Nephron progenitor cell (in vitro differentiated cells): ENCODE data around the gene CGREF1.

ENCODE experiments used
- DNase-seq: peaks from one replicate; pipeline ENCODE4 v3.0.0; 2021
- H3K27ac Mint-ChIP-seq: 2 replicates; pipeline ENCODE4 v1.8.0; 2021; ENCODE audit warnings: mild to moderate bottlenecking, moderate library complexity, mixed read lengths
- H3K27me3 Mint-ChIP-seq: 2 replicates; pipeline ENCODE4 v1.8.0; 2021; ENCODE audit warnings: mild to moderate bottlenecking, low read depth, mixed read lengths; ENCODE audit not compliant: poor library complexity
- H3K36me3 Mint-ChIP-seq: 2 replicates; pipeline ENCODE4 v1.8.0; 2021; ENCODE audit warnings: low read depth, mixed read lengths
- H3K4me1 Mint-ChIP-seq: 2 replicates; pipeline ENCODE4 v1.8.0; 2021; ENCODE audit warnings: mixed read lengths
- H3K4me3 Mint-ChIP-seq: 2 replicates; pipeline ENCODE4 v1.8.0; 2021; ENCODE audit warnings: mild to moderate bottlenecking, moderate library complexity, mixed read lengths
- H3K9me3 Mint-ChIP-seq: 2 replicates; pipeline ENCODE4 v1.8.0; 2021; ENCODE audit warnings: mild to moderate bottlenecking, moderate library complexity, mixed read lengths
- TF ChIP-seq, protein P1 (sequence below): fragments of 200-600 bp; sonication (generic); IDR thresholded peaks from 2 replicates; pipeline ENCODE4 v1.5.0; 2021; ENCODE audit warnings: antibody characterized with exemption

The CGREF1 gene

DNA sequence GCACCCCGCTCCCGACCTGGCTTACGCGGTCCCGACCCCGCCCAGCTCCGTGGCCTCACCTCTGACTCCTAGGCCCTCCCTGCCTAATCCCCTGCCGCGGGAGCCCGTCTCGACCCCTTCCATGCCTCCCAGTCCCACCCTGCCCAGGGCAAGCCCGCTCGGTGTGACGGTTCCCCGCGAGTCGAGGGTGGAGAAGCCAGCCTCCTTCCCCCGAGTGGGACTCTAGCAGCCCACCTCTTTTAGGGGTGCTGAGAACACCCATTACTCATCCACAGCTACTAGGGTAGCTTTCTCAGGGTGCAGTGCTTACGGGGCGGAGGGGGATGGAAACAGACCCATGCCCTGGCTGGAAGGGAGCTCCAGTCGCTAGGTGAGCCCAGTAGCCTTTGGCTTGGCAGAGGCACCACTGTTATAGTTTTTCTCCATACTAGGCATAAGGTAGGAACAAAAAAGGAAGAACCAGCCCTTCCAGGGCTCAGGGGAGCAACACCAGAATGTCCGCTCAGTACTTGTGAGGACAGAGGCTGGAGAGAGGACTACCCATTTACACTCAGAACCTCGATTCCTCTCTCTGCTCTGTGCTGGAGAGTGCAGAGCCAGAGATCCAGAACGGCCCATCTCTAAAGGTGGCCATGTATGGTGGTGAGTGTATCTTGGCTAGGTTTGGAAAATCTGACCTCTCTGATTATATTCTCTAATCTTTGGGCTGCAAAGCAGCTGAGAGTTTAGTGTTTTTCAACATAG, 66.9 kb downstream of the CGREF1 start:
- H3K36me3 Mint-ChIP-seq: peaks cover 38% of the 10 kb centered on the region
- H3K27ac Mint-ChIP-seq: peak overlapping the region; percentile 72
- DNase-seq: no peak
- TF ChIP-seq, protein P1, sequence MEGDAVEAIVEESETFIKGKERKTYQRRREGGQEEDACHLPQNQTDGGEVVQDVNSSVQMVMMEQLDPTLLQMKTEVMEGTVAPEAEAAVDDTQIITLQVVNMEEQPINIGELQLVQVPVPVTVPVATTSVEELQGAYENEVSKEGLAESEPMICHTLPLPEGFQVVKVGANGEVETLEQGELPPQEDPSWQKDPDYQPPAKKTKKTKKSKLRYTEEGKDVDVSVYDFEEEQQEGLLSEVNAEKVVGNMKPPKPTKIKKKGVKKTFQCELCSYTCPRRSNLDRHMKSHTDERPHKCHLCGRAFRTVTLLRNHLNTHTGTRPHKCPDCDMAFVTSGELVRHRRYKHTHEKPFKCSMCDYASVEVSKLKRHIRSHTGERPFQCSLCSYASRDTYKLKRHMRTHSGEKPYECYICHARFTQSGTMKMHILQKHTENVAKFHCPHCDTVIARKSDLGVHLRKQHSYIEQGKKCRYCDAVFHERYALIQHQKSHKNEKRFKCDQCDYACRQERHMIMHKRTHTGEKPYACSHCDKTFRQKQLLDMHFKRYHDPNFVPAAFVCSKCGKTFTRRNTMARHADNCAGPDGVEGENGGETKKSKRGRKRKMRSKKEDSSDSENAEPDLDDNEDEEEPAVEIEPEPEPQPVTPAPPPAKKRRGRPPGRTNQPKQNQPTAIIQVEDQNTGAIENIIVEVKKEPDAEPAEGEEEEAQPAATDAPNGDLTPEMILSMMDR: no peak
- peaks cover 26% of the 10 kb centered on the region for H3K4me1 Mint-ChIP-seq
- peaks cover 15% of the 10 kb centered on the region for H3K9me3 Mint-ChIP-seq
- peak overlapping the region; percentile 94 for H3K4me3 Mint-ChIP-seq
- peaks cover 14% of the 10 kb centered on the region for H3K27me3 Mint-ChIP-seq

DNA sequence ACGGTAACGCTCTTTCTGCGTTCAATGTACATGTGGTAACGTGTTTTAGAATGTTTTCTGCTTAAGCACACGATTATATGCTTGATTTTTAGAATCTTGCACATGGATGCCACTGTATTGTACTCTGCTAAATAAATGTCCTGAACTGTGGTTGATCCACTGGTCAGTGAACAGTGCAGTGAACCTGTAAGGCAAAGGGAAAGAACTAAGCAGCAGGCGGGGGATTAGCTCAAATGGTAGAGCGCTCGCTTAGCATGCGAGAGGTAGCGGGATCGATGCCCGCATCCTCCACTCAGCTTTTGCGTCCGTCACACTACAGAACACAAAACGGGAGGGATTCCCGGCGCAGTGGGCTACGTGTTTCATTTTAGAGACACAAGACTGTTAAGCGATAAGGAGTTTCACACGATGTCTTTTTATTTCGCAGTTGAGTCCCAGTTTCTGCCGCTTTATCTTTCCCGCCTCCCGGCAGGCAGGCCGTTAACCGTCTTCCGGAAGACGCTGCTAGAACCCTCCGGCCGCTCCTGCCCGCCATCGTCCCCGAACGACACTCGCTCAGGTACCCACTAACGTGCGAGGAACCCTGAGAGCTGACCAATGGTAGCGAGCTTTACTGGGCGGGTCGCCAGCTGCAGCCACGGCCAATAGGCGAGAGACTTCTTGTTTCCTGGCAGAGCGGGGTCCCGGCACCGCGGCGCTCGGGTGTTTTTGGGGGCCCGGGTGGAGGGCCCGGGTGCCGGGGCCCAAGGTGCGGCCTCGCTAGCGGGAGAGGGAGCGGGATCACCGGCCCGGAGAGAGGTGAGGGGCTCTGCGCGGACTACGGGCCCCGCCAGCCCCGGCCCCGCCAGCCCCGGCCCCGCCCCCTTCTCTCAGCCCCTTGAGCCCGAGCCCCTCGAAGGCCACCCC, 67.7 kb downstream of the CGREF1 start, which contains the start of gene AGBL5:
Gene AGBL5, plus strand, starts transcription at position 673 of the 906 bp plus-strand sequence. CDS start 1,291 bp downstream, outside the sequence.
- peaks cover 14% of the 10 kb centered on the region for H3K27me3 Mint-ChIP-seq
- H3K36me3 Mint-ChIP-seq: peaks cover 34% of the 10 kb centered on the region
- peaks cover 26% of the 10 kb centered on the region for H3K4me1 Mint-ChIP-seq
- peaks cover 15% of the 10 kb centered on the region for H3K9me3 Mint-ChIP-seq
- TF ChIP-seq, protein P1: no peak
- DNase-seq: peak; percentile 92
- H3K27ac Mint-ChIP-seq: peak within 1 kb of the TSS; percentile 99
- peak within 1 kb of the TSS; percentile 94 for H3K4me3 Mint-ChIP-seq
